HG03103 (cell line): Measurements from ENCODE around the gene SOX15.
"Not testable (repeated sequence)": the region's sequence is repeated elsewhere in the genome, so short reads cannot be mapped to it uniquely, and the experiment has no call there.

Experiments used
- ATAC-seq: cut with Tn5 transposase; IDR thresholded peaks from one replicate; pipeline ENCODE4 v1.9.1; 2021; ENCODE audit warnings: low read depth; ENCODE audit not compliant: unreplicated experiment

SOX15 gene

DNA sequence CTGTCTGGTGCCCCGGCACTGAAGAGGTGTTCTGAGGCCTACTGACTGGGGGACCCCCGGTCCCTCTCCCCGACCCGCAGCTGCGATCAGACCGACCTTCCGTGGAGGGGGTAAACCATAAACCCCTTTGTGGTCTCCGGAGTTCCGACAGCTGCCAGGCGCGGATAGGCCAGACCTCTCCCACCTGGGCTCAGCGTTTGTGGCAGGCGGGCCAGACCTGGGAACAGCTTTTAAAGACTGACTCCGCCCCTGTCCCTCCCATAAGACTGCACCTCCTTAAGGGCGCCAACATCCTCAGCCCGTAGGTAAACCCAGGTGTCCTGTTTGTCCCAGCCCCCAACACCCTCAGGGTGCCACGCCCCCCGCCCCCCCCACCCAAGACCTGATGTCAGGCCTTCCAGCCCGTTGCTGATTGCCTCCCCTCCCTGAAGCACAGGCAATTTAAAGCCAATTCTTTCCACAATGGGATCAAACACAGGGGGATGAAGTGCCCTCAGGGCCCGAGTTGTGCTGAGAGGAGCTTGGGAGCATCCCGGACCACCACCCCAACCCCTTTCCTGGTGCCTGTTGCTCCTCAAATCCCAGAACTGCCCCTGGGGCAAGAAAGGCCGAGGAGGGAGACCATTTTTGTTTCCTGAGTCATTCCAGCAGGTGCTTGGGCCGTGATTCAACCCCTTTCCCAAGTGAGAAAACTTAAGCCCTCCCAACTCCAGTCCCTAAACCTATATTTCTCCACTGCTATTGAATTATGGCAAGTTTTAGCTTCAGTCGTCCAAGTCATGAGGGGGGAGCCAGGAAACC lies at the start of gene SOX15:
TSS of gene SOX15 (minus strand) at position 204 of the 801 bp plus-strand sequence. CDS start 418 bp downstream, outside the sequence.
- no peak for ATAC-seq

DNA sequence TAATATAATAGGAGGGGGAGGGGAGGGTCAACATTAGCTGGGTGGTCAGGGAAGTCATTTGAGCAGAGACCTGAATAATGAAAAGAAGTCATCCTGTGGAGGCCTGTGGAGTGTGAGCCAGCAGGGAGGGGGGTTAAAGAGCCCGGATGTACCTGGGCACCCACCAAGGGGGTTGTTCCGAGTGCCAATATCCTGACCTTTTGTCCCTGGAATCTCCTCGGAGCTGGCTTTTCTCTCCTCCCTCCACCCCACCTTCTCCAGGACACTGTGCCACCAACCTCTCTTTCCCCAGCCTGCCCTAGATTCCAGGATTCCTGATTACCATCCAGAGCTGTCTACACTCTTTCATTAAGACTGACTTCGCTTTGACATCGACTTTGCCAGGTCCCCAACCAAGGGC lies 46.3 kb upstream of the SOX15 start:
- no peak for ATAC-seq

DNA sequence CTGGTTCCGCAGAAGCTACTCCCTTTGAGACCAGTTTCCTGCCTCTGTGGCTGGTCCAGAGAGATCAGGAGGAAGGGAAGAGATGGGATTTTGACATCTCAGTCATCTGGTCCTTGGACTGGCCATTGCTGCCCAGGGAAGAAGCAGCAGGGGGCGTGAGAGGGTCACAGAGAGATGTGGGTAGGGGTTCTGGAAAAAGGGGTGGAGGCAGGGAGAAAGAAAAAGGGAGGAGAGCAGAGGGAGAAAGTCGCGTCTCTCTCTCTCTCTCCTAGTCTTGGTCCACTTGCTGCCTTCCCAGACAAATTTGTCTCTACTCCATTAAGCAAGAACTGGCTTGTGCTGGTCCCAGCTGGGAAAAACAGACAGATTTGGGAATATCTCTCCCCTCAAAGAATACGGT lies 44.5 kb upstream of the SOX15 start:
- ATAC-seq, result no peak

DNA sequence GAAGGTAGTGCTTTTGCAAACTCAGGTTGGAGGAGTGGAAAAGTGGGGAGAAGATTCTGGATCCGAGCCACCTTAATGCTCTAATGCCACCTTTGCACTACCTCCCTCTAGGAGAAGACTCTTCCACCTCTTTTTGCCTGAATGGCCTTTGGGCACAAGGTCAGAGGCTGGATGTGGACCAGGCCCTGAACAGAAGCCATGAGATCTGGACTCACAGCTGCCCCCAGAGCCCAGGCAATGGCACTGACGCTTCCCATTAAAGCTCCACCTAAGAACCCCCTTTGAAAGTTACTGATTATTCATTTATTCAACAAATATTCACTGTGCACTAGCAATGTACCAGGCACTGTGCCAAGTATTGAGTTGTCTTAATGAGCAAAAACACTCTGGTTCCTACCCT lies 43.2 kb upstream of the SOX15 start:
- no peak for ATAC-seq

DNA sequence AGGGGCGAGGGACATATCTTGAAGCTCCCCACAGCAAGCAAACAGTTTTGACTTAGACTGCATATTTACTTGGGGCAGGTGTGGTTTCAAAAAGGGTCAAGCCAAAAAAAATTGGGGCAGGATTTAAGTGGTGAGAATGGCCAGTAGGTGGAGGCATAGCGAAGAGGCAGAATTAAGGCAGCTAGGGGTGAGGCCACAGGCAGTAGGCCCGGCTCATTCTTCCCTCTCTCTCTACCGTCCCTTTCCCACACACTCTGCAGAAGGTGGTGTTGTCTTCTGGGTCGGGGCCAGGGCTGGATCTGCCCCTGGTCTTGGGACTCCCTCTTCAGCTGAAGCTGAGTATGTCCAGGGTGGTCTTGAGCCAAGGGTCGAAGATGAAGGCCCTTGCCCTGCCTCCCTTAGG lies 42.6 kb upstream of the SOX15 start:
- ATAC-seq, result no peak

DNA sequence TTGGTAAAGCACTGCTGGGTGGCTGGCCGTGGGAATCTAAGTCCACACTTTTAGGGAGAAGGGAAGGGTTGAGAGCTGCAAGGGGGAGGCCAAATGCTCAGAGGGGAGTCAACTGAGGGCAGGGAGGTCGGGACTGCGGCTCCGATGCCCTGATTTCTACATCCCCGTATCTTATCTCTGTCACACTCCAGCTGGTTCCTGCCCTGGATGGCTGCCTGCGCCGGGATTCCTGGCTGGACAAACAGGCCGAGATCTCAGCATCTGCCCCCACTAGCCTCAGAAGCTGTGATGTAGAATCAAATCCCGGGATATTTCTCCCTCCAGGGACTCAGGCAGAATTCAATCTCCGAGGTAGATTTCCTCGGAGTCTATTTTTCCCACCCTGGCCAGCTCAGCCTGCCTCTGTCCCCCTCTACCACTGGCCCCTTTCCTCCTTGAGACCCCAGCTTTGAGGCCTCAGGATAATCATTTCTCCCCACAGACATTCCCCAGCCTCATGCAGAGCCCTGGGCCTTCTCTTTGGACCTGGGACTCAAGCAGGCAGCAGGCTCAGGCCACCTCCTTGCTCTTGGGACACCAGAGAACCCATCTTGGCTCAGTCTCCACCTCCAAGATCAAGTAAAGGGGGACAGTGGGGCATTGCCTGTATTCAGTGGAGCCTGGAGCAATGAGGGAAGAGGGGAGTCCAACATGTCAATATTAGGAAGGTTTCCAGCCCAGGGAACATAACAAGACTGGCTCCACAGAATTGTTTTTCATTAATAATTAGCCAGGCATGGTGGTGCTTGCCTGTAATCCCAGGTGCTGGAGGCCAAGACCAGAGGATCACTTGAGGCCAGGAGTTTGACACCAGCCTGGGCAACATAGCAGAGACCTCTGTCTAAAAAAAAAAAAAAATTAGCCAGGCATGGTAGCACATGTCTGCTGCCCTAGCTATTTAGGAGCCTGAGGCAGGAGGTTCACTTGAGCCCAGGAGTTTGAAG lies 41.8 kb upstream of the SOX15 start:
- ATAC-seq, result no peak

DNA sequence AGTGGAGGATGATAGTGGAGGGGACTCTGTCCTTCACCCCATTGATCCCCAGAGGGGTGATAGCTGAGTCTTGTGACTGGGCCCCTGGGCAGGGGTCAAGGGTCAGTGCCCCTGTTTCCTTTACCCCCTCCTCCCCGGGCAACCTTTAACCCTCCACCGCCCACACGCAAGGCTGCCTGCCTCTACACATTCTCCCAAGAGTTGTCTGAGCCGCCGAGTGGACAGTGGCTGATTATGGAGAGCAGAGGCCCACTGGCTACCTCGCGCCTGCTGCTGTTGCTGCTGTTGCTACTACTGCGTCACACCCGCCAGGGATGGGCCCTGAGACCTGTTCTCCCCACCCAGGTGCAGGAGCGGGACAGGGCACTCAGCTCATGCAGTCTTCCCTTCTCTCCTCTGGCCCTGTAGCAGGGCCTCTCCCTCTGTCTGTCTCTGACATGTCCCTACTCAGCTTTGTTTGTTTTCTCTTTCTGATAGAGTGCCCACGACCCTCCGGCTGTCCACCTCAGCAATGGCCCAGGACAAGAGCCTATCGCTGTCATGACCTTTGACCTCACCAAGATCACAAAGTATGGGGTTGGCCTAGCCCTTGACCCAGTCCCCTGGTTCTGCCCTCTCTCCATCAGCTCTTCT lies 40.2 kb upstream of the SOX15 start, which contains the start of gene SHBG:
TSS of gene SHBG (plus strand) at position 197 of the 633 bp plus-strand sequence. CDS start at position 235, 38 bp downstream.
- ATAC-seq, result no peak

DNA sequence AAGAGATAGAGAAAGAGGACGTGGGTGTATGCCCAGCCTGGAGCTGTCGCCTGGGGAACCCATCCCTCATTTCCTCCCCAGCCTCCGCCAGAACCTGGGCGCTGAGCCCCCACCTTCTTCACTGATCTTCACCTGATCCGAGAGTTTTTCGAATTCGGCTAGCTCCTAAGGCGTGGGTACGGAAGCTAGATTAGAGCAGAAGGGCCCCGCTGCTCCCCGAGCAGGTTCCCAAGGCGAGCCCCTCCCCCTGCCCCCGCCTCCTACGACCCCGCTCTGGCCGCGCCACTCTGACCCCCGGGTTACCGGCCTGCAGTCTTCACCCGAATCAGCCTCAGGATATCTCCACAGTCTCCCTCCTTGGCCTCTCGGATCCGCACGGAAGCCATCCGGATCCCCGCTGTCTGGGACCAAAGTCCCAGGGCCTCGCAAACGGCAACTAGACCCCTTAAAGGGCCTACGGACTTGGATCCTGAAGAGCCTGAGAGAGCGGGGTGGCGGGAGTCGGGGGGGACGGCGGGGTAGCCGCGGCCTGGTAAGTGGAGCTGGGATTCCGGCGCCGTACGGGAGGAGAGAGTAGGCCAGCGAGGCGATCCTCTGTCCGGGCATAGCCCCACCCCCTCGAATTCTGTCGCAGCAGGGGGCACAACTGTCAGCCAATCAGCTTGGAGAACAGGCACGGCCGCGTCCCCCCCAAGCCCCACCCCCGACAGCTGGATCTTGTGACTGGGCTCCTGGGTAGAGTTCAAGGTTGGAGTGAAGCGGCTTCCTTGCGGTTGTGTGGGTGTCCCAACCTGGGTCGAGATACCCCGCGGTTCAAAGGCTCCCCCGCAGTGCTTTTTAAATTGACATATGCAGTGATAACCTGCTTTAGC lies 37.6 kb upstream of the SOX15 start, which contains the start of gene SAT2:
TSS of gene SAT2 (minus strand) at position 572 of the 872 bp plus-strand sequence. CDS start at position 386, 186 bp downstream.
- peak; percentile 83 for ATAC-seq

DNA sequence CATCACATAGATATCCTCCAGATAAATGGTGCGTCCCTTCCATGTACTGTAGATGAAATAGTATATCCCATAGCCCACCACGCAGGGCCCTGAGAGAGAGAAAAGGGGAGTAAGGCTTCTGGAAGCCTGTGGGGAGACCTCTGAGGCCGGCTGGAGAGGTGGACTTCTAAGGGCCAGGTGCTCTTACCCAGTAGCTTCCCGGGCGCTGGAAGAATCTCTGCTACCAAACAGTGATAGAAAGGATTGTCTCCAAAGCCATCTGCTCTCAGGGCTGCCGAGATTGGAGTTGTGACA lies 37.0 kb upstream of the SOX15 start:
- ATAC-seq, result no peak

DNA sequence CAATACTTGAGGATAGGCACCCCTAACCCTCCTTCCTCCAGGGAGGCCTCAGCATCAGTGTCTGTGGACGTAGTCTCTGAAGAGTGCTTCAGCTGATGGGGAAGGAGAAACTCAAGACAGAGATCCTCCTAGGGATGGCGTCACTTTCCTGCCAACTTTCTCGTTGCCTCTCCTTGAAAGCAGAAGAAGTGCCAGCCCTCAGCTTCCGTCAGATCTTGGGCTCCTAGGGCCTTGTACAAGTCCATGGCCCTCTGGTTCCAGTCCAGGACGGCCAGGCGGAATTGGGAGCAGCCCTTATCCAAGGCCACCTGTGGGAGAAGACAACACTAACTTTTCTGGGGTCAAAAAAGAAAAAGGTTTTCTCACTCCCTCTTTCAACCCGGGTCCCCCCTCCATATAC lies 36.4 kb upstream of the SOX15 start:
- ATAC-seq, result no peak

DNA sequence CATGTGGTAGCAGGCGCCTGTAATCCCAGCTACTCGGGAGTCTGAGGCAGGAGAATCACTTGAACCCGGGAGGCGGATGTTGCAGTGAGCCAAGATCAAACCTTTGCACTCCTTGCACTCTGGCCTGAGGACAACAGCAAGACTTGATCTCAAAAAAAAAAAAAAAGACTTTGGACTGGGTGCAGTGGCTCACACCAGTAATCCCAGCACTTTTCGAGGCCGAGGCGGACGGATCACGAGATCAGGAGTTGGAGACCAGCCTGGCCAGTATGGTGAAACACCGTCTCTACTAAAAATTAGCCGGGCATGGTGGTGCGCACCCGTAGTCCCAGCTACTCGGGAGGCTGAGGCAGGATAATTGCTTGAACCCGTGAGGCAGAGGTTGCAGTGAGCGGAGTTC lies 35.9 kb upstream of the SOX15 start:
- not testable (repeated sequence) for ATAC-seq

DNA sequence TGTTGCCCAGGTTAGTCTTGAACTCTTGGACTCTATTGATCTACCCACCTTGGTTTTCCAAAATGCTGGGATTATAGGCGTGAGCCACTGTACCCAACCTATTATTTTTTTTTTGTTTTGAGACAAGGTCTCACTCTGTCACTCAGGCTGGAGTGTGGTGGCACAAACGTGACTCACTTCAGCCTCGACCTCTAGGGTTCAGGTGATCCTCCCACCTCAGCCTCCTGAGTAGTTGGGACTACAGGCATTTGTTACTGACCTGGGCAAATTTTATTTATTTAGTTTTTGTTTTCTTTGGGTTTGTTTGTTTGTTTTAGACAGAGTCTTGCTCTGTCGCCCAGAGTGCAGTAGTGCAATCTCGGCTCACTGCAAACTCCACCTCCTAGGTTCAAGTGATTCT lies 33.8 kb upstream of the SOX15 start:
- no peak for ATAC-seq

DNA sequence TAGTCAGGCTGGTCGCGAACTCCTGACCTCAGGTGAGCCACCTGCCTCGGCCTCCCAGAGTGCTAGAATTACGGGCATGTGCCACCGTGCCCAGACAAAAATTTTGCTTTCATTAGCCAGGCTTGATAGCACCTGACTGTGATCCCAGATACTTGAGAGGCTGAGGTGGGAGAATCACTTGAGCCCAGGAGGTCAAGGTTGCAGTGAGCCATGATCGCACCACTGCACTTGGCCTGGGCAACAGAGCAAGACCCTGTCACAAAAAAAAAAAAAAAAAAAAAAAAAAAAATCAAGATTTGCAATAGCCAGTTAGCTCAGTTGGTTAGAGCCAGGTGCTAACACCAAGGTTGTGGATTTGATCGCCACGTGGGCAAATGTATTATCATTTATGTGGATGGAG lies 30.9 kb upstream of the SOX15 start:
- ATAC-seq, result no peak

DNA sequence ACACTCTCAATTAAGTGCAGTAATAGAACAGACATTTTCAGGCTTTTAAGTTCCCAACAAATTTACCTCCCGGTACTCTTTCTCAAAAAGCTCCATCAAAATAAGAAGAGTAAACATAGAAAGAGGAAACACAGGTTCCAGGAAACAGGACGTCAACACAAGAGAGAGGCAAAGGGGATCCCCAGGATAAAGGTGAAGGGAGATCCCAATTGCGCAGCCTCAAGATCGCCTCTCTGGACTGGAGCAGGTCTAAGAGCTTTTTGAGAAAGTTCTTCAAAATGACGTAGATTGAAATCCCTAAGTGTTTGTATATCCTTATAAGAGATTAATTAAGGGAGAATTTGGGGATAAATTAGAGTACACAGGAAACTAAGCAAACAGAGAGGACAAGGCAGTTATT lies 28.7 kb upstream of the SOX15 start:
- ATAC-seq, result no peak

DNA sequence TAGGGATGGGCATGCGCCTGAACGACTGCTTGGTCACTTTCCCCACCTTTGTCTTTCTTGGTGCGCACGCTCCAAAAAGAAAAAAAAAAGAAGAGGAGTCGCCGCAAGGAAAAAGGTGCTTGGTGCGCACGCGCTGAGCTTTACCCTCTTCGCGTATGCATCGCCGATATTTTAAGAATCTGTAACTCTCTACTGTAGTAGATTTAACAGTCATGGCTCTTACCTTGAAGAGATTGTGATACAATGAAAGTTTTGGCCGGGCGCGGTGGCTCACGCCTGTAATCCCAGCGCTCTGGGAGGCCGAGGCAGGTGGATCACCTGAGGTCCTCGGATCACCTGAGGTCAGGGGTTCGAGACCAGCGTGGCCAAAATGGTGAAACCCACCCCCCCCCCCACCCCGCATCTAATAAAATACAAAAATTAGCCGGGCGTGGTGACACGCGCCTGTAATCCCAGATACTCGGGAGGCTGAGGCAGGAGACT lies 25.4 kb upstream of the SOX15 start:
- no peak for ATAC-seq

DNA sequence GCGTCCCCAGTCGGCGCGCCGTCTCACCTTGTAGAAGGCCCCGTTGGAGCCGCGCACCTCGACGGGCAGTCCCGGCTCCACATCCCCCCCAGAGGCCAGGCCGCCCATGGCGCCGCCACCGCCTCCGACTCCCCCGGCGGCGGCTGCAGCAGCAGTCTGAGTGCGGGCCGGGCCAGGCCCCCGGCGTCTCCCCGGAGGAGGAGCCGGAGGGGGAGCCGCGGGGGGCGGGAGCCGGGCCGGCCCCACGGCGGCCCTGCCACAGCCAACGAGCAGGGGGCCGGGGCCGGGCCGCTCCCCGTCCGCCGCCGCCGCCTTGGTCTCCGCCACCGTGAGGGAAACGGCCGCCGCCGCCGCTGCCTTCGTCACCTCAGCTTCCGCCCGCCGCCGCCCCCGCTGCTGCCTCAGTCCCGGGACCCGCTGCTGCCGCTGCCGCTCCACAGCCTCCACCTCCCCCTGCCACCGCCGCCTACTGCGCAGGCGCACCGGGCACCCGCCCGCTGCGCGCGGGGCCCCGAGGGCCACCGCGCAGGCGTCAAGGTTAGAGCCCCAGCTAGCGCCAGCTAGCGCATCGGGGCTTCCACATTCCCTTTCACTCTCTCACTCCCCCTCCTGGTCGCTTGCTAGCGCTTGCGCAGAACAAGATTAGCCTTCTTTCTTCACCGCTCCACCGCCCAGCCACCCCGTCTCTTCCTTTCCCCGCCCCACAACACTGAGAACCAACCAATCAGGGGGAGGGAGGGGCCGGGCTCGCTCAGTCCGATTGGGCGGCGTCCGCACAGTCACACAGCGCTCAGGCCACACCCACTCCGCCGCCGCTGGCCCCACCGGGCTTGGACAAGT lies 24.8 kb upstream of the SOX15 start, which contains the start of gene FXR2:
TSS of gene FXR2 (minus strand) at position 473 of the 840 bp plus-strand sequence. CDS start at position 108, 365 bp downstream.
- ATAC-seq, result peak; percentile 79

DNA sequence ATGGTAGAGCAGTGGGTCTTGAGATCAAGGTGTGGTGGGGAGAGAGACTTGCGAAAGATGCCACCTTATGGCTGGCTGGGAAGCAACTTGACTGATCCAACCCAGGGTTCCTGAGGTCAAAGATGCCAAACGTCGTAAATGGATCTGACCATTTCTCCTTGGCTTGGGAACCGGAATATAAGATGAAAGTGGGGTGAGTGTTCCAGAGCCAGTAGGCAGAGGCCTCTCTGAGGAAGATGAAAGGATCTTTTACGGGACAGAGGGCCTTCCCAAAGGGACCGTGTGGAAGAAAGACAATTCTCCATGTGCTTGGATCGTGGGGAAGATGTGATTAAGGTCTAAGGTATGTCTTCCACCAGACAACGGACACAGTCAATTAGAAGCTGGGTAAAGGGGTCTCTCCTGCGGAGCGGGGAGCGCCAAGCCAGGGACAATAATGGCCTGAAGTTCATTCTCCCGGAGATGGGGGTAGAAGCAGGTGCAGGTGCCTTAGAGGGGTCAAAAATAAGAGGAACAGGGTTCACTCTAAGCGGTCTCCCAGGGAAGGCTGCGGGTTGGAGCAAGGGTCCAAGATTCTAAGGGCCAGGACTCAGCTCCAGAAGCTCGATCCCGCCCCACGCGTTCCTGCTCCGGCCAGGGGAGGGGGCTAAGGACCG lies 24.0 kb upstream of the SOX15 start:
- no peak for ATAC-seq

DNA sequence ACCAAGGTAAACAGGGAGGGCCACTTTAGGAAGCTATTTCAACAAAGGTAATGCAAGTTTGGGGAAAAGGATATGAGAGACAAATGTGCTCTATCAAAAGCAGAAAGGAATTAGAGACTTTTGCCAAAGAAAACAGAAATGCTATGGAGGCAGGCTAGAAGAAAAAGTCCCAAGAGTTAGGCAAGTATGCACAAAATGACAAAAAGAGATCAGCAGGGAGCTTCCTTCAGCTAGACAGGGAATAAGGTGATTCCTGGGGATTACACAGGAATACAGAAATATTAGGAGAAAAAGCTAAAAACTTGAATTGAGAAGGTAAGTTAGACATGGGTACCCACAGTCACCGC lies 22.4 kb upstream of the SOX15 start:
- ATAC-seq, result no peak
